NCI-H226 (cell line): ENCODE measurements around the gene RNF26.

Experiments used
- DNase-seq: peaks from one replicate; pipeline ENCODE4 v3.0.0-alpha.2; 2015

Gene RNF26

DNA sequence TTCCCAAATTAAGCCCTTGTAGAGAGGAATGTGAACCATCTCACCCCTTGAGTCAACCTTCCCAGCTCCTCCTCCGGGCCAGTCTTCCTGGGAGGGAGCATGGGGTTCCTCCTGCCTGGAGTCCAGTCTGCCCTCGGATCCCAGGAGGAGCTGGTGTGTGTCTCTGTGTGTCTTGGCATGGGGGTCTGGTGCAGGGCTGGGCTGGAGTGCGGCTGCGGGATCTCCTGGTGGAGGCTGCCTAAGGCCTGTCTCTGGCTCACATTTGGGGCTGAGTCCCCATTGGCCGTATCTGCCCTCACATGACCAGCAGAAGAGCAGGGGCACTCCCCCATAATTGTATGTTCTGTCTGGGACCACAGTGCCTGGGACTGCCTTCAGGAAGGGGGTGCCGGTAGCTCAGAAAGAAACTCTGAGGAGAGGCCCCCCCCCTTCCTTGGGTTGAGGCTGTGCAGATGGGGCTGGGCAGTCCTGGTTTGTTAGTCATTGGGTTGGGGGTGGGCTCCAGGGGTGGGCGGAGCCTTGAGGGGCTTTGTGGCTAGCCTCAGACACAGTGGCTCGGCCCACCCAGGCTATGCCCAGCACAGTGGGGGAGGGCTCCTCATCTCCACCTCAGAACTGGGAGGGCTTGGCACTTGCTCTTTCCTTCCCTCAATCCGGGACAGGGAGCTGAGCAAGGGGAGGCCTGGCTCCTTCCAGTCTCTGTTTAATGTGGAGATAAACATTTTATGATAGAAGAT lies 3.4 kb downstream of the RNF26 start:
- DNase-seq = peak; percentile 92

- no peak for DNase-seq
Measured at GRCh38 chr11:119338318-119338890, 4.1 kb downstream of the RNF26 start.

DNA sequence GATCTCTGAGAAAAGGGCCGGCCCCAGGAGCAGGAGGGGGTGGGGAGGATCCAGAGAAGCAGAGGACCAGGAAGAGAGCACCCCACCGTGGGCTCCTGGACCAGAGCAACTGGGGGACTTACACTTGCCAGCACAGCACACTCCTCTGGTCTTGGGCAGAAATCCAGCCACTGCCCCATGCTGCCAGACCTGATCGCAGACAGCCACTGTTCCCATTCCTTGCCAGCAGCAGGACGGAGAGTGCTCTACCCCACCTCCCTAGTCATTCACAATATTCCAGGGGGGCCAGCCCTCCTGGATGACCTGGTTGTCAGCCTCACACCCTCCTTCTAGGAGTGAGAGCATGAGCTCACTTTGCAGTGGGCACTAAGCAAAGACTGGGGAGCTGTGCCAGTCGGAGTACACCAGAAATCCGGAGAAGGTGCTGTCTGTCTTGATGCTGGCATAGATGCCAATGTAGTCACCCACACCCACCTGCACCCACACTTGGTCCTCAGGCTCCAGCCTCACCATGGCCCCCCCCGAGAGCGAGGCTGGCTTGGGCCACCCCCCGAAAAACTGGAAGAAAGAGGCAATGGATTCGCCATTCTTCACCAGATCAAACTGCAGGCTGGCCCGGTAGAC lies 4.8 kb downstream of the RNF26 start:
- no peak for DNase-seq

DNA sequence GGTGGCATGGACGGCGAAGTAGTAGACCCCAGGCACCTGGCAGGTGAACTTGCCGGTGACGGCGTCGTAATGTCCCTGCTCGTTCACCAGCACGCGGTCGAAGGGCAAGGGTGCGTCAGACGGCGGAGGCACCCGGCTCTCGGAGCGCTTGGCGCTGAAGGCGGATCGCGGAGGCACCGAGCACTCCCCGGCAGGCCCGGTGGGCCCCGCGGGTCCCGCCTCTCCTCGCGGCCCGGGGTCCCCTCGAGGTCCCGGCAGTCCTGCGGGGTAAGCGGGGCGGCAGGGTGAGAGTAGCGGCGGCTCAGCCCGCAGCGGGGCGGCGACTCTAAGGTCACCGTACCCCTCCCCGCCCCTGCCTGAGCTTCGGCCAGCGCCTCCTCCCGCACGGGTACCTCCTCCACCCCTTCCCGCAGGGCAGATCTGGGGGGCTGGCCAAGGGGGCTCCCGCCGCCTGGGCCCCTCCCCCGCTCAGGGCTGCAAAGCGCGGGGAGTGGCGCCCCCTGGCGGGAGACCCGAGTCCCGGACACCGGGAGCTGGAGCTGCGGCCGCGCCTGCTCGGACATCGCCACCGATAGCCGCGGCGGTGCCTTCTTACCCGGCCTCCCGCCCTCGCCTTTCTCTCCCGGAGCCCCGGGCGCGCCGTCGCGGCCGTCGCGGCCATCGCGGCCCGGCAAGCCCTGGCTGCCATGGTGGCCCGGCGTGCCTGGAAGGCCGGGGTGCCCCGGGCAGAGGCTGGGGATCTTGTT lies 5.4 kb downstream of the RNF26 start:
- DNase-seq = no peak

DNA sequence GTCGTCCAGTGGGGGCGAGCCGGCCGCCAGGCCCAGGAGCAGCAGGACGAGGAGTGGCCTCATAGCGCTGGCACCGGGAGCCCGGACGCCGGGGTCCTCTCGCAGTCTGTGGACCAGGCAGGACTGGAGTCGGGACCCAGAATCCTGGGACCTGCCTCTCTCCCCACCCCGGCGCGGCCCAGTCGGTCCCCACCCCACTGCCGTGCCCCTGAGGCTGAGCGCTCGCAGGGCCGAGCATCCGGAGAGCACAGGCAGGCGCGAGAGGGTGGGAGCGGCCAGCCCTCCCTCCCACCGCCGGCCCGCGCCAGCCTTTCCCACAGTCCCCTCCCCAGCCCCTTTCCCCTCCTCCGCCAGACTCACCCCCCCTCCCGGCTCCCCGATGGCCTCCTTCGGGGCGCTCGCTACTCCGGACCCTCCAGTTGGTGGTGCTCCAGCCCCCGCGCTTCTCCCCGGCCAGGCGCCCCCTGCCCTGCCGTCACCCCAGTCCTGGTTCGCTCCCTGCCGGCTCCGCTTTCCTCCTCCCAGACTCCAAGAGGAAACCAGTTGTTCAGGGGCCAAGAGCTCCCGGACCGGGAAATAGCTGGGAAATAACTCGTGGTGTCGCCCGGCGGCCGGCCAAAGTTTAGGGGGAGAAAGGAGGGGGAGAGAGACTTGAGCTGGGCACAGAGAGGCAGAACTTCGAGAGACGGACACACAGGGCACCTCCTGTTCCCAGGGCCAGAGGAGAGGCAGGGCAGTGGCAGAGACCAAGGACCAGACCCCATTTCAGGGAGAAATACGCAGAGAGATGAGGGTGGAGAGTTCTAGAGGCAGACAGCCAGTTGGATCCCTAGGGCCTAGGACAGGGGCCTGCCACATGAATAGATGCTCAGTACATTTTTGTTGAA lies 6.3 kb downstream of the RNF26 start, which contains the start of gene C1QTNF5:
Gene C1QTNF5 (minus strand): TSS at position 549 of the 887 bp plus-strand sequence. CDS start 486 bp downstream, at position 63.
- DNase-seq = no peak

GRCh38 chr11:119341222-119342022 lies 7.1 kb downstream of the RNF26 start:
- DNase-seq = no peak

- no peak for DNase-seq
Measured at GRCh38 chr11:119342023-119342300, 7.6 kb downstream of the RNF26 start.

GRCh38 chr11:119342362-119343130 lies 8.2 kb downstream of the RNF26 start:
- DNase-seq = no peak

DNA sequence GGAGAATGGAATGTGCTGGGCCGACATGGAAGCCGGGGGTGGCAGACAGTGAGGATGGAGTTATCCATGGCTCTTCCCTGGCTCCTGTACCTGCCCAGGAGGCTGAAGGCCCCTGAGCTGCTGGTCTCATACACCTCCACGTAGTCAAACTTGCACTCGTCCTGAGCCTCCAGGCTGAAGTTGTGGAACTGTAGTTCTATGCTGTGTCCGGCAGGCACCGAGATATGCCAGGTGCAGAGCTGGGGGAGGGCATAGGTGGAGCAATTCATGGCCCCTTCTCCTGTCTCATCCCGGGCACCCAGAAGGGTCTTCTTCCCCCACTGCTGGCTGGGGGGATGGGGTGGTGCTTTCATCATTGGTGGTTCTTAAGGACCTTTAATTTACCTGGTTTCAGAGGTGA lies 9.4 kb downstream of the RNF26 start:
- DNase-seq = no peak

- DNase-seq = no peak
Measured at GRCh38 chr11:119344291-119345010, 10.1 kb downstream of the RNF26 start.

GRCh38 chr11:119345685-119346084 lies 11.4 kb downstream of the RNF26 start:
- no peak for DNase-seq

GRCh38 chr11:119346605-119347004 lies 12.3 kb downstream of the RNF26 start, which contains the start of gene MFRP:
Gene MFRP, minus strand, starts transcription at chr11:119346705. Its CDS starts 192 bp downstream, at chr11:119346513.
- no peak for DNase-seq

DNA sequence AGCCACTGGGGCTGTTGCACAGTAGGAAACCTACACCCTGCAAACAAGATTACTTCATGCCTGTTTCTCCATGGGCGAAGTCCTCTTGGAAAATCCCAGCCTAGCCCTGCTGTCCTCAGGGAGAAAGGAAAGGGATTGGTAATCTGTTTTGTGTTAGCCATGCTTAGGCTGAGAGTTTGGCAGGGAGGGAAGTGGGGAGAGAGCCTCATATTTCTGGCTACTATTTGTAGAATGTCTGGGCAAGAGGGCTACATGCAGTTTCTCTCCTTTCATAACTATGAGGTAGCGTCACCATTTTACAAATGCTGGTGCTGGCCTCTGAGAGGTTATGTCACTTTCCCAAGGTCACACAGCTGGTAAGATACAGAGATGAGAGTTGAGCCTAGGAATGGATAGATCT lies 12.9 kb downstream of the RNF26 start:
- DNase-seq = no peak

DNA sequence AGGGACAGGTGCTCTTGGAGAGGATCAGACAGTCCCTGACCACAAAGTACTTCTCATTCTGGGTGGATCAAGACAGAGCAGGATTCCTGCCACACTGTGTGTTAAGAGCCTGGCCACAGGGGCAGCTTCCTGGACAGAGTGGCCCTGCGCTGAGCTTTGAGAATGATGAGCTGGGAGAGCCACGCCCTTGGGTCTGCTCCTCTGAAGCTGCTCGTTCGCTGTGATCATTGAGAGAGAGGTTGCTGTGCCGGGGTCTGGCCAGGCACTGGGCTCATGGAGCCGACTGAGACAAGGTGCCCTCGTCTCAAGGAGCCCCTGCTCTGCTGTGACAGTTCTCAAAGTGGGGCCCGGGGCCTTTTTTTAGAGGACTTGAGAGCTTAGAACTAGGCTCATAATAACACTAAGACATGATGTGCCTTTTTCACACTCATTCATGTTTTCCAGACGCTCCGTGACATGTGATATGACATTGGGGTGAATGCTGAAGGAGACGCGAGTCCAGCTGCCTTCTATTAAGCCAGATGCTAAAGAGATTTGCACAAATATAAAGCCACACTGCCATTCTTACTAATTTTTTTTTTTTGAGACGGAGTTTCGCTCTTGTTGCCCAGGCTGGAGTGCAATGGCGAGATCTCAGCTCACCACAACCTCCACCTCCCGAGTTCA lies 13.7 kb downstream of the RNF26 start:
- DNase-seq = no peak

DNA sequence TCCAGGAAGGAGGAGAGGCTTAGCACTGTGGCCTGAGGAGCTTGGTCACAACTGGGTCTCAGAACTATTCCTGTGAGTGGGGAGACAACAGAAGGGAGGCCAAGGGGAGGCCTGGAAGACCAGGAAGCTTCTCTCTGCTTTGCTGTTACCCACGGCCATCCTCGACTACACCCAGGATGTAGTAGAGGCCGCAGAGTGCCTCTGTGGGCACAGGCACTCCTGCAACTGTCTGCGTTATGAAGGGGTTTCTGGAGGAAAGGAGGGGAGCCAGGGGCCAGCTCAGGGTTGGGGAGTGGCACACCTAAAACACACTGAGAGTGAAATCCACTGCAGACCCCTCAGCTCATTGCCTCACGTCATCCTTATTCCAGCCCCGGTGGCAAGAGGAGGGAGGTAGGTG lies 16.0 kb downstream of the RNF26 start:
- no peak for DNase-seq

DNA sequence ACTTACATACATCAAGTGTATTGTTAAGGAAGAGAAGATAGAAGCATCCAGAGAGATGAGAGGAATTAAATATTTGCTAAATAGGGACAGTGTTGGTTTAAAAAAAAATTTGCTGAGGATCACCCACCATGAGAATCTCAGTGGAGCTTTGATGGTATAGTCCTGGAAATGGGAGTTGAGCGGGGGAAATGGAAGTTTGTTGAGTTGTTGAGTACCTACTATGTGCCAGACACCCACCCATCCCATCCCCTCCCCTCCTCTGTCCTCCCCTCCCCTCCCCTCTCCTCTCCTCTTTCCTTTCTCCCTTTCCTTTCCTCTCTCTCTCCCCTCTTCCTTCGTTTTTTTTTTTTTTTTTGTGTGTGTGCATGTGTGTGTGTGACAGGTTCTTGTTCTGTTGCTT lies 16.9 kb downstream of the RNF26 start:
- no peak for DNase-seq

DNA sequence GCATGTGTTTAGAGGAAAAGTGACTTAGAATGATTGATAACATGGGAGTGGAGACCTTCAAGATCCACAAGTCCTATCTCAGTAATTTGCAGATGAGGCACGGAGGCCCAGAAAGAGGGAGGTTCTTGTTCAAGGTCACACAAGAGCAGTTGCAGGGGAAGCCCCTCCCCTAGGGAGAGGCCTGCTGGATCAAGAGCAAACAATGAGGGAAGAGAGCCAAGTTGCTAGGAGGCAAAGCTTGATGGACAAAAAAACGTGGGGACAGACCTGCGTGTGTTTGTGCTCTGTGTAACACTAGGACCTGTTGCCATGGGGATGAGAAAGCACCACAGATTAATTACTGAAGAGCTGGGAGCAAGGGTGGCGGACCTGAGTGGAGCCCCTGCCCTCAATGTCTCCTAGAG lies 18.5 kb downstream of the RNF26 start:
- DNase-seq = no peak

- no peak for DNase-seq
Measured at GRCh38 chr11:119355091-119355843, 20.9 kb downstream of the RNF26 start.
